ENCODE data around the gene DEXI.

Gene DEXI

GRCh38 chr16:10918294-10919002 lies 23.8 kb downstream of the DEXI start:
- H3K36me3 ChIP-seq (ENCODE audit: control insufficient read depth, insufficient read depth, low read length): no peaks in the 10 kb centered on the region
- WGBS (ENCODE audit: insufficient coverage, insufficient read length): no CpG with 5 or more reads among the region's 21 CpGs
- no peaks in the 10 kb centered on the region for H3K9me3 ChIP-seq (ENCODE audit: control insufficient read depth, insufficient read depth, low read length)
- DNase-seq (ENCODE audit: low read depth, low spot score): peak; percentile 95
- H3K4me3 ChIP-seq (ENCODE audit: low read length): no peak overlapping the region
- H3K27me3 ChIP-seq (ENCODE audit: control insufficient read depth, insufficient read depth, low read length): no peaks in the 10 kb centered on the region
- peaks cover 2% of the 10 kb centered on the region for H3K4me1 ChIP-seq (ENCODE audit: control insufficient read depth, insufficient read depth, low read length)
- no peak overlapping the region for H3K27ac ChIP-seq (ENCODE audit: low read length)

DNA sequence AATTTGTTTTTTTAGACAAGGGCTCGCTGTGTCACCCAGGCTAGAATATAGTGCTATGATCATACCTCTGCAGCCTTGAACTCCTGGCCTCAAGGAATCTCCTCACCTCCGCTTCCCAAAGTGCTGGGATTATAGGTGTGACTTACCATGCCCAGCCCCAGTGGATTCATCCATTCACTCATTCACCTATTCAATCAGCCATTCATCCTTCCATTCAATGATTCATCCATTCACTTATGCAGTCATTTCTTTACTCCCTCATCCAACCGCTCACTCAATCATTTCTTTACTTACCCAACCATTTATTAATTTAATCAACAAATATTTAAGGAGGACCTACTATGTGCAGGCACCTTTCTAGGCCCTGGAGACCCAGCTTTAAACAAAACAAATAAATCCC lies 25.7 kb downstream of the DEXI start:
- WGBS (ENCODE audit: insufficient coverage, insufficient read length): 100% methylated on average over 1 of the region's 3 CpGs
- DNase-seq (ENCODE audit: low read depth, low spot score): no peak
- Histone ChIP-seq H3K9me3 (ENCODE audit: control insufficient read depth, insufficient read depth, low read length) (no peaks in the 10 kb centered on the region), H3K27me3 (ENCODE audit: control insufficient read depth, insufficient read depth, low read length) (no peaks in the 10 kb centered on the region), H3K36me3 (ENCODE audit: control insufficient read depth, insufficient read depth, low read length) (no peaks in the 10 kb centered on the region), H3K4me3 (ENCODE audit: low read length) (no peak overlapping the region), H3K27ac (ENCODE audit: low read length) (no peak overlapping the region), H3K4me1 (ENCODE audit: control insufficient read depth, insufficient read depth, low read length) (no peaks in the 10 kb centered on the region)

DNA sequence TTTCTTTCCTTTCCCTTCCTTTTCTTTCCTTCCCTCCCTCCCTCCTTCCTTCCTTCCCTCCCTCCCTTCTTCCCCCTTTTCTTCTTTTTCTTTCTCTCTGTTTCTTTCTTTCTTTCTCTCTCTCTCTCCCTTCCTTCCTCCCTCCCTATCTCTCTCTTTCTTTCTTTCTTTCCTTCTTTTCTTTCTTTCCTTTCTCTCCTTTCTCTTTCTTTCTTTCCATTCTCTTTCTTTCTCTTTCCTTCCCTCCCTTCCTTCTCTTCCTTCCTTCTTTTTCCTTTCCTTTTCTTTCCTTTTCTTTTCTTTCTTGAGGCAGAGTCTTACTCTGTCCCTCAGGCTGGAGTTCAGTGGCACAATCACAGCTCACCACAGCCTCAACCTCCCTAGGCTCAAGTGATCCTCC lies 31.0 kb downstream of the DEXI start:
- no peak overlapping the region for H3K4me3 ChIP-seq (ENCODE audit: low read length)
- no peak overlapping the region for H3K27ac ChIP-seq (ENCODE audit: low read length)
- H3K27me3 ChIP-seq (ENCODE audit: control insufficient read depth, insufficient read depth, low read length): no peaks in the 10 kb centered on the region
- no peaks in the 10 kb centered on the region; the same call in 1 of the 2 replicates for H3K36me3 ChIP-seq (ENCODE audit: control insufficient read depth, insufficient read depth, low read length)
- DNase-seq (ENCODE audit: low read depth, low spot score): no peak
- H3K4me1 ChIP-seq (ENCODE audit: control insufficient read depth, insufficient read depth, low read length): no peaks in the 10 kb centered on the region
- H3K9me3 ChIP-seq (ENCODE audit: control insufficient read depth, insufficient read depth, low read length): no peaks in the 10 kb centered on the region

GRCh38 chr16:10907757-10908045 lies 34.6 kb downstream of the DEXI start:
- no CpG with 5 or more reads among the region's 21 CpGs for WGBS (ENCODE audit: insufficient coverage, insufficient read length)
- Histone ChIP-seq H3K27ac (ENCODE audit: low read length) (no peak overlapping the region), H3K9me3 (ENCODE audit: control insufficient read depth, insufficient read depth, low read length) (no peaks in the 10 kb centered on the region)

DNA sequence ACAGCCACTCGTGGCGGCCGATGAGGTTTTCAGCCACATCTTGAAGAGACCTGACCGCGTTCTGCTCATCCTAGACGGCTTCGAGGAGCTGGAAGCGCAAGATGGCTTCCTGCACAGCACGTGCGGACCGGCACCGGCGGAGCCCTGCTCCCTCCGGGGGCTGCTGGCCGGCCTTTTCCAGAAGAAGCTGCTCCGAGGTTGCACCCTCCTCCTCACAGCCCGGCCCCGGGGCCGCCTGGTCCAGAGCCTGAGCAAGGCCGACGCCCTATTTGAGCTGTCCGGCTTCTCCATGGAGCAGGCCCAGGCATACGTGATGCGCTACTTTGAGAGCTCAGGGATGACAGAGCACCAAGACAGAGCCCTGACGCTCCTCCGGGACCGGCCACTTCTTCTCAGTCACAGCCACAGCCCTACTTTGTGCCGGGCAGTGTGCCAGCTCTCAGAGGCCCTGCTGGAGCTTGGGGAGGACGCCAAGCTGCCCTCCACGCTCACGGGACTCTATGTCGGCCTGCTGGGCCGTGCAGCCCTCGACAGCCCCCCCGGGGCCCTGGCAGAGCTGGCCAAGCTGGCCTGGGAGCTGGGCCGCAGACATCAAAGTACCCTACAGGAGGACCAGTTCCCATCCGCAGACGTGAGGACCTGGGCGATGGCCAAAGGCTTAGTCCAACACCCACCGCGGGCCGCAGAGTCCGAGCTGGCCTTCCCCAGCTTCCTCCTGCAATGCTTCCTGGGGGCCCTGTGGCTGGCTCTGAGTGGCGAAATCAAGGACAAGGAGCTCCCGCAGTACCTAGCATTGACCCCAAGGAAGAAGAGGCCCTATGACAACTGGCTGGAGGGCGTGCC lies 35.1 kb downstream of the DEXI start:
- H3K9me3 ChIP-seq (ENCODE audit: control insufficient read depth, insufficient read depth, low read length): no peaks in the 10 kb centered on the region
- DNase-seq (ENCODE audit: low read depth, low spot score): no peak
- H3K4me3 ChIP-seq (ENCODE audit: low read length): no peak overlapping the region
- no peaks in the 10 kb centered on the region; the same call in 1 of the 2 replicates for H3K36me3 ChIP-seq (ENCODE audit: control insufficient read depth, insufficient read depth, low read length)
- no peak overlapping the region for H3K27ac ChIP-seq (ENCODE audit: low read length)
- H3K4me1 ChIP-seq (ENCODE audit: control insufficient read depth, insufficient read depth, low read length): no peaks in the 10 kb centered on the region
- H3K27me3 ChIP-seq (ENCODE audit: control insufficient read depth, insufficient read depth, low read length): no peaks in the 10 kb centered on the region
- no CpG with 5 or more reads among the region's 46 CpGs for WGBS (ENCODE audit: insufficient coverage, insufficient read length)

More at GRCh38 chr16:10907757-10908045, 34.6 kb downstream of the DEXI start:
- Histone ChIP-seq H3K27me3 (ENCODE audit: control insufficient read depth, insufficient read depth, low read length) (no peaks in the 10 kb centered on the region), H3K4me1 (ENCODE audit: control insufficient read depth, insufficient read depth, low read length) (no peaks in the 10 kb centered on the region), H3K36me3 (ENCODE audit: control insufficient read depth, insufficient read depth, low read length) (no peaks in the 10 kb centered on the region; the same call in 1 of the 2 replicates), H3K4me3 (ENCODE audit: low read length) (no peak overlapping the region)
- no peak for DNase-seq (ENCODE audit: low read depth, low spot score)

- H3K4me1 ChIP-seq (ENCODE audit: control insufficient read depth, insufficient read depth, low read length): no peaks in the 10 kb centered on the region
- no peak overlapping the region for H3K27ac ChIP-seq (ENCODE audit: low read length)
- H3K36me3 ChIP-seq (ENCODE audit: control insufficient read depth, insufficient read depth, low read length): no peaks in the 10 kb centered on the region; the same call in 1 of the 2 replicates
- H3K27me3 ChIP-seq (ENCODE audit: control insufficient read depth, insufficient read depth, low read length): no peaks in the 10 kb centered on the region
- no peaks in the 10 kb centered on the region for H3K9me3 ChIP-seq (ENCODE audit: control insufficient read depth, insufficient read depth, low read length)
- no peak for DNase-seq (ENCODE audit: low read depth, low spot score)
- no CpG with 5 or more reads among the region's 19 CpGs for WGBS (ENCODE audit: insufficient coverage, insufficient read length)
- H3K4me3 ChIP-seq (ENCODE audit: low read length): no peak overlapping the region
Observed at GRCh38 chr16:10906482-10906881, 35.8 kb downstream of the DEXI start.

- no CpG with 5 or more reads among the region's 1 CpG for WGBS (ENCODE audit: insufficient coverage, insufficient read length)
- Histone ChIP-seq H3K4me3 (ENCODE audit: low read length) (no peak overlapping the region), H3K9me3 (ENCODE audit: control insufficient read depth, insufficient read depth, low read length) (no peaks in the 10 kb centered on the region), H3K27me3 (ENCODE audit: control insufficient read depth, insufficient read depth, low read length) (no peaks in the 10 kb centered on the region), H3K27ac (ENCODE audit: low read length) (no peak overlapping the region), H3K4me1 (ENCODE audit: control insufficient read depth, insufficient read depth, low read length) (no peaks in the 10 kb centered on the region), H3K36me3 (ENCODE audit: control insufficient read depth, insufficient read depth, low read length) (no peaks in the 10 kb centered on the region; the same call in 1 of the 2 replicates)
- no peak for DNase-seq (ENCODE audit: low read depth, low spot score)
Observed at GRCh38 chr16:10902999-10903398, 39.3 kb downstream of the DEXI start.

DNA sequence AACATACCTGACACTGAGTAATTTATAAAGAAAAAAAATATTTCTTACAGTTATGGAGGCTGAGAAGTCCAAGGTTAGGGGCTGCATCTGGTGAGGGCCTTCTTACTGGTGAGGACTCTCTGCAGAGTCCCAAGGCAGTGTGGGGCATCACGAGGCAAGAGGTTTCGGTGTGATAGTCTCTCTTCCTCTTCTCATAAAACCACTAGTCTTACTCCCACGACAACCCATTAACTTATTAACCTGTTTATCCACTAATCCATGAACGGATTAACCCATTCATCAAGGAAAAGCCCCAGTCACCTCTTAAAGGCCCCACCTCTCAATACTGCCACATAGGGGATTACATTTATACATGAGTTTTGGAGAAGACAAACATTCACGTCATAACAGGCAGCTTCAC lies 45.1 kb downstream of the DEXI start:
- H3K4me1 ChIP-seq (ENCODE audit: control insufficient read depth, insufficient read depth, low read length): no peaks in the 10 kb centered on the region
- no peaks in the 10 kb centered on the region for H3K27me3 ChIP-seq (ENCODE audit: control insufficient read depth, insufficient read depth, low read length)
- no peaks in the 10 kb centered on the region for H3K36me3 ChIP-seq (ENCODE audit: control insufficient read depth, insufficient read depth, low read length)
- DNase-seq (ENCODE audit: low read depth, low spot score): no peak
- H3K4me3 ChIP-seq (ENCODE audit: low read length): no peak overlapping the region
- H3K9me3 ChIP-seq (ENCODE audit: control insufficient read depth, insufficient read depth, low read length): no peaks in the 10 kb centered on the region
- WGBS (ENCODE audit: insufficient coverage, insufficient read length): no CpG with 5 or more reads among the region's 5 CpGs
- H3K27ac ChIP-seq (ENCODE audit: low read length): no peak overlapping the region

DNA sequence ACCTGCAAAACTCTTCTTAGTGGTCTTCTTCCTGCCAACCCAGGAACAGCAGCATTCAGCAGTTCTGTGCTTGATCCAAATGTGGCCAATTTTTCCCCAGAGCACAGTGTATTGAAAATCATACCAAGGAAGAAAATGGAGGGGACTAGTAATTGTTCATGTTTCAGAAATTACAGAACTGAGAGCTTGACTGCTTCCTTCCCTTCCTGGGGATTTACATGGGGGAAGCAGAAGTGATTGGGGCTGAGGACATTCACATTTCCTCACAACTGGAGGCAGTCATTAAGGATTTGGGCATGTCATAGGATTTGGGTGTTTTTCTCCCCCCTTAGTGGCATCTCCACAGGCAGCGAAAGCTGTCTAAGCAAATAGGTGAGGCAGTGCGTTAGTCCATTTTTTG lies 45.5 kb downstream of the DEXI start:
- DNase-seq (ENCODE audit: low read depth, low spot score): no peak
- H3K27ac ChIP-seq (ENCODE audit: low read length): no peak overlapping the region
- H3K4me1 ChIP-seq (ENCODE audit: control insufficient read depth, insufficient read depth, low read length): no peaks in the 10 kb centered on the region
- H3K4me3 ChIP-seq (ENCODE audit: low read length): no peak overlapping the region
- no CpG with 5 or more reads among the region's 2 CpGs for WGBS (ENCODE audit: insufficient coverage, insufficient read length)
- no peaks in the 10 kb centered on the region for H3K27me3 ChIP-seq (ENCODE audit: control insufficient read depth, insufficient read depth, low read length)
- no peaks in the 10 kb centered on the region for H3K36me3 ChIP-seq (ENCODE audit: control insufficient read depth, insufficient read depth, low read length)
- no peaks in the 10 kb centered on the region for H3K9me3 ChIP-seq (ENCODE audit: control insufficient read depth, insufficient read depth, low read length)

DNA sequence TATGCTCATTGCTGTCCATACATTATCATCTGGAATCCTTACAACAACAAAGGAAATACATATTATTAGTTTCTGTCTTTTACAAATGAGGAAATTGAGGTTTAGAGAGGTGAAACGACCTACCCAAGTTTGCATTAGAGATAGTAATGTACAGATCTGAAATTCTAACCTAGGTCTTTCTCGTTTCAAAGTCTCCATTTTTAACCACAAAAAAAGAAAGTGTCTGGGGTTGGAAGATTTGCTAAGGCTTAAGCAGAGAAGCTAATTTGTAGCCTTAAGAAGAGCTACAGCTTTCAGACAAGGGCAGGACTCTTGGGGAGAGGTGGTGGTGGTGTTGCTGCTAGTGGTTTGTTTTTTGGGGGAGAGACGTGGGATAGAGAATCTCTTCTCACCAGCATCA lies 46.1 kb downstream of the DEXI start:
- Histone ChIP-seq H3K9me3 (ENCODE audit: control insufficient read depth, insufficient read depth, low read length) (no peaks in the 10 kb centered on the region), H3K36me3 (ENCODE audit: control insufficient read depth, insufficient read depth, low read length) (no peaks in the 10 kb centered on the region), H3K27me3 (ENCODE audit: control insufficient read depth, insufficient read depth, low read length) (no peaks in the 10 kb centered on the region), H3K4me3 (ENCODE audit: low read length) (no peak overlapping the region), H3K4me1 (ENCODE audit: control insufficient read depth, insufficient read depth, low read length) (no peaks in the 10 kb centered on the region), H3K27ac (ENCODE audit: low read length) (no peak overlapping the region)
- WGBS (ENCODE audit: insufficient coverage, insufficient read length): no CpG with 5 or more reads among the region's 3 CpGs
- no peak for DNase-seq (ENCODE audit: low read depth, low spot score)
